ENCODE data around the gene EHD4. TPM values are rescaled to one million over a fixed set of nuclear protein-coding genes. Genes with fewer than 3 reads are reported as not detected.

Gene EHD4
- total RNA-seq, 4 donors from 2014 or later = 12.8 to 45.2 (median 26.1) TPM

- Histone ChIP-seq H3K9me3 (no peaks in the 10 kb centered on the region), H3K4me1 (peaks cover 0 to 10% of the 10 kb centered on the region in 2 donors), H3K4me3 (no peak overlapping the region), H3K27ac (no peak overlapping the region), H3K27me3 (no peaks in the 10 kb centered on the region), H3K36me3 (no peaks in the 10 kb centered on the region)
- intact Hi-C loops (cut with DNase I; ENCODE audit: low total_unique reads) = no loop called here
- TF ChIP-seq POLR2A (IDR thresholded peaks at IDR 0.05) (no peak), CTCF (IDR thresholded peaks at IDR 0.05) (no peak)
- no peak for DNase-seq
These were observed 75.8 kb downstream of the EHD4 start for GRCh38 chr15:41896566-41896965.

- no peak for TF ChIP-seq CTCF (IDR thresholded peaks at IDR 0.05)
- TF ChIP-seq POLR2A (IDR thresholded peaks at IDR 0.05) = no peak
- no peak overlapping the region for H3K4me3 ChIP-seq
- no peak overlapping the region for H3K27ac ChIP-seq
- H3K9me3 ChIP-seq = no peaks in the 10 kb centered on the region
- H3K4me1 ChIP-seq = peaks cover 0 to 10% of the 10 kb centered on the region in 2 donors
- intact Hi-C loops (cut with DNase I; ENCODE audit: low total_unique reads) = no loop called here
- H3K27me3 ChIP-seq = no peaks in the 10 kb centered on the region
- H3K36me3 ChIP-seq = no peaks in the 10 kb centered on the region
- DNase-seq = no peak
These were observed 76.4 kb downstream of the EHD4 start for GRCh38 chr15:41895957-41896356.

GRCh38 chr15:41895491-41895890 lies 76.9 kb downstream of the EHD4 start:
- Histone ChIP-seq H3K9me3 (no peaks in the 10 kb centered on the region), H3K27ac (peak overlapping the region; percentile 44 to 51), H3K36me3 (no peaks in the 10 kb centered on the region), H3K4me3 (no peak overlapping the region), H3K27me3 (no peaks in the 10 kb centered on the region), H3K4me1 (peaks cover 0 to 10% of the 10 kb centered on the region in 2 donors)
- intact Hi-C loops (cut with DNase I; ENCODE audit: low total_unique reads) = no loop called here
- TF ChIP-seq CTCF (IDR thresholded peaks at IDR 0.05) (no peak), POLR2A (IDR thresholded peaks at IDR 0.05) (no peak)
- DNase-seq = no peak

GRCh38 chr15:41894791-41895463 lies 77.4 kb downstream of the EHD4 start:
- TF ChIP-seq CTCF (IDR thresholded peaks at IDR 0.05) (no peak), POLR2A (IDR thresholded peaks at IDR 0.05) (no peak)
- peak; percentile 62 to 63 for DNase-seq
- Histone ChIP-seq H3K9me3 (no peaks in the 10 kb centered on the region), H3K36me3 (no peaks in the 10 kb centered on the region), H3K4me3 (no peak overlapping the region), H3K4me1 (peaks cover 0 to 10% of the 10 kb centered on the region in 2 donors), H3K27me3 (no peaks in the 10 kb centered on the region), H3K27ac (peak overlapping the region; percentile 44 to 51)
- intact Hi-C loops (cut with DNase I; ENCODE audit: low total_unique reads) = no loop called here

GRCh38 chr15:41894251-41894790 lies 78.0 kb downstream of the EHD4 start:
- Histone ChIP-seq H3K4me3 (no peak overlapping the region), H3K4me1 (peaks cover 0 to 10% of the 10 kb centered on the region in 2 donors), H3K36me3 (no peaks in the 10 kb centered on the region), H3K9me3 (no peaks in the 10 kb centered on the region), H3K27ac (peak overlapping the region; percentile 44 to 51), H3K27me3 (no peaks in the 10 kb centered on the region)
- intact Hi-C loops (cut with DNase I; ENCODE audit: low total_unique reads) = no loop called here
- no peak for TF ChIP-seq CTCF (IDR thresholded peaks at IDR 0.05)
- TF ChIP-seq POLR2A (IDR thresholded peaks at IDR 0.05) = no peak
- DNase-seq = no peak
